Liver (tissue), 3 donors: ENCODE measurements around the gene USH2A.

Experiments
- EGR1 ChIP-seq, 2 donors: IDR thresholded peaks; 2 replicates each; pipeline ENCODE4 v1.6.1; 2016 to 2018; ENCODE audit warnings: antibody characterized with exemption in 2 of 2, low read depth in 2 of 2
- GABPA ChIP-seq, 2 donors: IDR thresholded peaks in 1 of 2; conservative IDR thresholded peaks in 1 of 2; 2 replicates each; pipeline ENCODE4 v1.6.1; 2016; ENCODE audit warnings: antibody characterized with exemption in 2 of 2, mild to moderate bottlenecking in 1 of 2, moderate library complexity in 1 of 2
- RAD21 ChIP-seq, 2 donors: IDR thresholded peaks; 2 replicates each; pipeline ENCODE4 v1.6.1; 2016; ENCODE audit warnings: antibody characterized with exemption in 2 of 2, mild to moderate bottlenecking in 2 of 2
- SP1 ChIP-seq: IDR thresholded peaks from 2 replicates; pipeline ENCODE4 v1.6.1; 2018; ENCODE audit warnings: antibody characterized with exemption, mild to moderate bottlenecking
- YY1 ChIP-seq: IDR thresholded peaks from 2 replicates; pipeline ENCODE4 v1.6.1; 2016; ENCODE audit warnings: antibody characterized with exemption, mild to moderate bottlenecking
- TF ChIP-seq, protein P1 (sequence below): fragments of 150-350 bp; IDR thresholded peaks from 2 replicates; pipeline ENCODE4 v1.5.1; 2017; ENCODE audit warnings: improper control_type of control experiment, low read depth, low read length; ENCODE audit not compliant: missing input control
- TF ChIP-seq, protein P2 (sequence below): IDR thresholded peaks from 2 replicates; pipeline ENCODE4 v1.6.1; 2016; ENCODE audit warnings: antibody characterized with exemption
- TF ChIP-seq, protein P3 (sequence below): IDR thresholded peaks from 2 replicates; pipeline ENCODE4 v1.6.1; 2016; ENCODE audit warnings: antibody characterized with exemption, mild to moderate bottlenecking
- donor health status: healthy.
- donor health status: healthy.

DNA sequence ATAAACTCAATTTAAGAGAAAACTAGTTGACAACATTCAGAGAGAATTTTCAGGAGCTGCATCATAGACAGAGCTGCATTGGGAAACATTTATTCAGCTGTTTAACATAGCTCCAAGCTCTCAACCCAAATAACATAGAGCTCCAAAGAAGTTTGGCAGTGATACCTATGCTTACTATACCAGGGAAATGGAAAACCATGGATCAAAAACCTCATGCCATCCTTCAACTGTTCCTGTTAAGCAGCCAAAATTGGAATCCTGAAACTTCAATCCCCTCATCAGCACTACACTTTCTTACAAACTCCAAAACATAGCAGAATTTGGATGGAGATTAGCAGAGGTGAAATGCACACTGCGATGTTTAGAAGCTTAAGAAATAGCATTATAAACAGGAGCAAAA lies 164.4 kb downstream of the USH2A start:
- TF ChIP-seq, protein P1, sequence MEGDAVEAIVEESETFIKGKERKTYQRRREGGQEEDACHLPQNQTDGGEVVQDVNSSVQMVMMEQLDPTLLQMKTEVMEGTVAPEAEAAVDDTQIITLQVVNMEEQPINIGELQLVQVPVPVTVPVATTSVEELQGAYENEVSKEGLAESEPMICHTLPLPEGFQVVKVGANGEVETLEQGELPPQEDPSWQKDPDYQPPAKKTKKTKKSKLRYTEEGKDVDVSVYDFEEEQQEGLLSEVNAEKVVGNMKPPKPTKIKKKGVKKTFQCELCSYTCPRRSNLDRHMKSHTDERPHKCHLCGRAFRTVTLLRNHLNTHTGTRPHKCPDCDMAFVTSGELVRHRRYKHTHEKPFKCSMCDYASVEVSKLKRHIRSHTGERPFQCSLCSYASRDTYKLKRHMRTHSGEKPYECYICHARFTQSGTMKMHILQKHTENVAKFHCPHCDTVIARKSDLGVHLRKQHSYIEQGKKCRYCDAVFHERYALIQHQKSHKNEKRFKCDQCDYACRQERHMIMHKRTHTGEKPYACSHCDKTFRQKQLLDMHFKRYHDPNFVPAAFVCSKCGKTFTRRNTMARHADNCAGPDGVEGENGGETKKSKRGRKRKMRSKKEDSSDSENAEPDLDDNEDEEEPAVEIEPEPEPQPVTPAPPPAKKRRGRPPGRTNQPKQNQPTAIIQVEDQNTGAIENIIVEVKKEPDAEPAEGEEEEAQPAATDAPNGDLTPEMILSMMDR, result no peak
- TF ChIP-seq, protein P2, sequence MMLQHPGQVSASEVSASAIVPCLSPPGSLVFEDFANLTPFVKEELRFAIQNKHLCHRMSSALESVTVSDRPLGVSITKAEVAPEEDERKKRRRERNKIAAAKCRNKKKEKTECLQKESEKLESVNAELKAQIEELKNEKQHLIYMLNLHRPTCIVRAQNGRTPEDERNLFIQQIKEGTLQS, result no peak
- TF ChIP-seq EGR1 (IDR thresholded peaks at IDR 0.05; ENCODE audit: low read depth in 2 of 2) (no peak), YY1 (no peak), SP1 (no peak), RAD21 (IDR thresholded peaks at IDR 0.05) (no peak), GABPA (IDR thresholded peaks at IDR 0.05 in 1 of 2, conservative IDR thresholded peaks at IDR 0.05 in 1 of 2) (no peak)
- TF ChIP-seq, protein P3, sequence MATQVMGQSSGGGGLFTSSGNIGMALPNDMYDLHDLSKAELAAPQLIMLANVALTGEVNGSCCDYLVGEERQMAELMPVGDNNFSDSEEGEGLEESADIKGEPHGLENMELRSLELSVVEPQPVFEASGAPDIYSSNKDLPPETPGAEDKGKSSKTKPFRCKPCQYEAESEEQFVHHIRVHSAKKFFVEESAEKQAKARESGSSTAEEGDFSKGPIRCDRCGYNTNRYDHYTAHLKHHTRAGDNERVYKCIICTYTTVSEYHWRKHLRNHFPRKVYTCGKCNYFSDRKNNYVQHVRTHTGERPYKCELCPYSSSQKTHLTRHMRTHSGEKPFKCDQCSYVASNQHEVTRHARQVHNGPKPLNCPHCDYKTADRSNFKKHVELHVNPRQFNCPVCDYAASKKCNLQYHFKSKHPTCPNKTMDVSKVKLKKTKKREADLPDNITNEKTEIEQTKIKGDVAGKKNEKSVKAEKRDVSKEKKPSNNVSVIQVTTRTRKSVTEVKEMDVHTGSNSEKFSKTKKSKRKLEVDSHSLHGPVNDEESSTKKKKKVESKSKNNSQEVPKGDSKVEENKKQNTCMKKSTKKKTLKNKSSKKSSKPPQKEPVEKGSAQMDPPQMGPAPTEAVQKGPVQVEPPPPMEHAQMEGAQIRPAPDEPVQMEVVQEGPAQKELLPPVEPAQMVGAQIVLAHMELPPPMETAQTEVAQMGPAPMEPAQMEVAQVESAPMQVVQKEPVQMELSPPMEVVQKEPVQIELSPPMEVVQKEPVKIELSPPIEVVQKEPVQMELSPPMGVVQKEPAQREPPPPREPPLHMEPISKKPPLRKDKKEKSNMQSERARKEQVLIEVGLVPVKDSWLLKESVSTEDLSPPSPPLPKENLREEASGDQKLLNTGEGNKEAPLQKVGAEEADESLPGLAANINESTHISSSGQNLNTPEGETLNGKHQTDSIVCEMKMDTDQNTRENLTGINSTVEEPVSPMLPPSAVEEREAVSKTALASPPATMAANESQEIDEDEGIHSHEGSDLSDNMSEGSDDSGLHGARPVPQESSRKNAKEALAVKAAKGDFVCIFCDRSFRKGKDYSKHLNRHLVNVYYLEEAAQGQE, result no peak
